ENCODE measurements around the gene ATP11A. TPM values are rescaled to one million over a fixed set of nuclear protein-coding genes. Genes with fewer than 3 reads are reported as not detected.

ATP11A gene
- total and polyA plus RNA-seq, 9 of the 15 experiments (the other 6 are each of a cell fraction or from before 2014, with no cell fraction given), result 0.38 to 34.2 (median 4.2) TPM

DNA sequence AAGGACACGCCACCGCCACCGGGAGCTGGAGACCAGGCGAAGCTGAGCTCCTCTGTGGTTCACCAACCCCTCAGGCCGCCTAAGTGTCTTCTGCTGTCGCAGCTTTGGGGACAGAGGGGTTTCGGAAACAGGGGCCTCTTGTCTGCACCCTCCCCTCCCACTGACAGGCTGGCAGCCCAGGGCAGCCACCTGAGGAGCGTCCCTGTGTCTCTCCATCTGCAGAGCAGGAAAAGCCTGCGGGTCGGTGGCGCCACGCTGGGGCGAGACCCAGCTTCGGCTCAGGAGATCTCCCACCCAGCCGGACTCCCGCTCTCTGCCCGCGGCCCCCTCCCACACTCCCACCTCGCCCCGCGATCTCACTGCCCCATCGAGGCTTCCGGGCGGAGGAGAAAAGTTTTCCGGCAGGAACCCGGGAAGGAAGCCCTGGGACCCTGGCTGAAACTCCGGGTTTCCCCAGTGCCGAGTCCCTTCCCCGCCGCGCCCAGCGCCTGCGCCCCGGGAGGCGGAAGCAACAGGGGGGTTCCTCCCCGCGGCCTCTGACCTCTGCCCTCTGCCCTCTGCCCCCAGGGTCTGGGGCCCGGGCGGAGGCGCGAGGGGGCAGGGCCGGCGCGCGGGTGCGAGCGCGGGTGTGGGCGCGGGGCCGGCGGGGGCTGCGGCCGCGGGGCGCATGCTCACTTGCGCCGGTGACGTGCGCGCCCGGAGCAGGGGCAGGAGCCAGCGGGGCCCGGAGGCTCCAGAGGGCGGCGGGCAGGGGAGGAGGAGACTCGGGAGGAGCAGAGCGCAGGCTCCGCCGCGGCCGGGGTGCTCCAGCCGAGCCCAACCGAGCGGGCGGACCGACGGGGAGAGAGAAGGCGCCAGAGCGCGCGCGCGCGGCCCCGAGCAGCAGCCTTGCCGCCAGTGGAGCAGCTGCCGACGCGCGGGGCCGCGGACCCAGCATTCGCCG is at the start of gene ATP11A (continued):
- TF ChIP-seq, protein P1, sequence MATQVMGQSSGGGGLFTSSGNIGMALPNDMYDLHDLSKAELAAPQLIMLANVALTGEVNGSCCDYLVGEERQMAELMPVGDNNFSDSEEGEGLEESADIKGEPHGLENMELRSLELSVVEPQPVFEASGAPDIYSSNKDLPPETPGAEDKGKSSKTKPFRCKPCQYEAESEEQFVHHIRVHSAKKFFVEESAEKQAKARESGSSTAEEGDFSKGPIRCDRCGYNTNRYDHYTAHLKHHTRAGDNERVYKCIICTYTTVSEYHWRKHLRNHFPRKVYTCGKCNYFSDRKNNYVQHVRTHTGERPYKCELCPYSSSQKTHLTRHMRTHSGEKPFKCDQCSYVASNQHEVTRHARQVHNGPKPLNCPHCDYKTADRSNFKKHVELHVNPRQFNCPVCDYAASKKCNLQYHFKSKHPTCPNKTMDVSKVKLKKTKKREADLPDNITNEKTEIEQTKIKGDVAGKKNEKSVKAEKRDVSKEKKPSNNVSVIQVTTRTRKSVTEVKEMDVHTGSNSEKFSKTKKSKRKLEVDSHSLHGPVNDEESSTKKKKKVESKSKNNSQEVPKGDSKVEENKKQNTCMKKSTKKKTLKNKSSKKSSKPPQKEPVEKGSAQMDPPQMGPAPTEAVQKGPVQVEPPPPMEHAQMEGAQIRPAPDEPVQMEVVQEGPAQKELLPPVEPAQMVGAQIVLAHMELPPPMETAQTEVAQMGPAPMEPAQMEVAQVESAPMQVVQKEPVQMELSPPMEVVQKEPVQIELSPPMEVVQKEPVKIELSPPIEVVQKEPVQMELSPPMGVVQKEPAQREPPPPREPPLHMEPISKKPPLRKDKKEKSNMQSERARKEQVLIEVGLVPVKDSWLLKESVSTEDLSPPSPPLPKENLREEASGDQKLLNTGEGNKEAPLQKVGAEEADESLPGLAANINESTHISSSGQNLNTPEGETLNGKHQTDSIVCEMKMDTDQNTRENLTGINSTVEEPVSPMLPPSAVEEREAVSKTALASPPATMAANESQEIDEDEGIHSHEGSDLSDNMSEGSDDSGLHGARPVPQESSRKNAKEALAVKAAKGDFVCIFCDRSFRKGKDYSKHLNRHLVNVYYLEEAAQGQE (IDR thresholded peaks at IDR 0.05; ENCODE audit: borderline replicate concordance), result no peak
- TF ChIP-seq, protein P1 (CRISPR knock-in tag; IDR thresholded peaks at IDR 0.05; ENCODE audit: low read depth), result no peak
- TF ChIP-seq ZBTB7A (IDR thresholded peaks at IDR 0.05; ENCODE audit: borderline replicate concordance, control insufficient read depth, low read depth, low read length), result peak; percentile 97
- TF ChIP-seq STAT5A (IDR thresholded peaks at IDR 0.05; ENCODE audit: borderline replicate concordance, low read length), result no peak
- no peak for TF ChIP-seq IRF9 (tag; IDR thresholded peaks at IDR 0.05)
- TF ChIP-seq CBX5 (IDR thresholded peaks at IDR 0.05; ENCODE audit: borderline replicate concordance, low read depth), result no peak
- TF ChIP-seq EP400 (IDR thresholded peaks at IDR 0.05), result peak; percentile 57; the same call in 1 of the 2 replicates
- no peak for TF ChIP-seq KLF1 (tag; IDR thresholded peaks at IDR 0.05)
- no peak for TF ChIP-seq ZNF143 (CRISPR knock-in tag; IDR thresholded peaks at IDR 0.05)
- TF ChIP-seq XRCC3 (IDR thresholded peaks at IDR 0.05), result no peak
- TF ChIP-seq SP1 (CRISPR knock-in tag; IDR thresholded peaks at IDR 0.05), result no peak
- TF ChIP-seq, protein P2, sequence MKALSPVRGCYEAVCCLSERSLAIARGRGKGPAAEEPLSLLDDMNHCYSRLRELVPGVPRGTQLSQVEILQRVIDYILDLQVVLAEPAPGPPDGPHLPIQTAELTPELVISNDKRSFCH (CRISPR knock-in tag; IDR thresholded peaks at IDR 0.05), result no peak
- TF ChIP-seq, protein P2 (tag; IDR thresholded peaks at IDR 0.05), result no peak
- TF ChIP-seq GTF2F1 (IDR thresholded peaks at IDR 0.05; ENCODE audit: low read depth, low read length), result no peak
- no peak for TF ChIP-seq ZC3H11A (IDR thresholded peaks at IDR 0.05; ENCODE audit: low read depth, low read length)
- TF ChIP-seq JUND (IDR thresholded peaks at IDR 0.05; ENCODE audit: borderline replicate concordance, low read depth, low read length), result no peak
- no peak; the same call in 2 of the 3 replicates for TF ChIP-seq JUND (tag; IDR thresholded peaks at IDR 0.05; ENCODE audit: borderline replicate concordance, low read depth, low read length)
- TF ChIP-seq RAD51 (IDR thresholded peaks at IDR 0.05; ENCODE audit: borderline replicate concordance, low read depth), result no peak
- TF ChIP-seq EP300 (IDR thresholded peaks at IDR 0.05; ENCODE audit: low read length), result no peak
- TF ChIP-seq ETV1 (tag; conservative IDR thresholded peaks at IDR 0.05; ENCODE audit: low read depth), result peak; percentile 56
